Medulla oblongata (tissue), 1 donor: ENCODE results near the gene ZNF555.
"Not testable (repeated sequence)": the region's sequence is repeated elsewhere in the genome, so short reads cannot be mapped to it uniquely, and the experiment has no call there.

Source experiments
- DNase-seq: peaks from one replicate; pipeline ENCODE4 v3.0.0-alpha.2; 2015; ENCODE audit errors: extremely low spot score

Gene ZNF555

DNA sequence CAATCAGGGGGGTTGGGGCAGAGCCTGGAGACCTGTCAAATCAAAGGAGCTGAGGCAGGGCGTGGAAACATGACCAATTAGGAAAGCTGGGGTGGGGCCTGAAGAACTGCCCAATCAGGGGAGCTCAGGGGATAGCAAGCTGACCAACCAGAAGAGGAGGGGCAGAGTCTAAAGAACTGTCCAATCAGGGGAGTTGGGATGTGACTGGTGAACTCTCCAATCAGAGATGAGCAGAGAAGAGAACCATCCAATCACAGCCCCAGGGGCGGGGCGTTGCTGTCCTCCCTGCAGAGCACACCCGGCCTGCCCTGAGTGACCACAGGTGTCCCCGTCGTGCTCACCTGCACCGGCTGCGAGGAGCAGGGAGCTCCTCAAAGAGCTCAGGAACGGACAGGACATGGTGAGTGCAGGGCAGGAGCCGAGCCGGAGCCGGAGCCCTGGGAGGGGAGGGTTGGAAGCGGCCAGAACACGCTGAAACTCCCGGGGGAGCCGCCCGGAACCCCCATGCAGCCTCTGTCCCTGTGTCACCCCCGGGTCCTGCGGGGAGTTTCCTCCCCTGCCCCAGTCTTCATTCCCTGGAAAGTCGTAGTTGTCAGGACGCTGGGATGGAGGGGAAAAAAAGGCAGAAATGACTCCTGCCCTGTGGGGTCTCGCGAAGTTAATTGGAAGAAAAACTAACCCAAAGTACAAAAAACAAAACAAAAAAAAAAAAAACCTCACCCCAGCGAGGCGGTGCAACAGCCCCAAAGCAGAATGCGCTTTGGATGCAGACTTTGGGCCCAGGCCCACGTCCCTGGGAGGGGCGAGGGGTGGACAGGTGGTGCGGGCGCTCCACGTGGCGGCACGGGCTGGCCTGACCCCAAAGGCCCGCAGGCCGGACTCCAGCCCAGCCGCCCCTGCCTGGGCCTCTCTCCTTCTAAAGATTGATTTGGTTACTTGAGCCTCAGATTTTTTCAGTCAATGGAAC lies 26.0 kb downstream of the ZNF555 start, which contains the start of gene ZNF556:
TSS of gene ZNF556 (plus strand) at position 311 of the 967 bp plus-strand sequence. CDS start at position 398, 87 bp downstream.
- DNase-seq: peak; percentile 79

DNA sequence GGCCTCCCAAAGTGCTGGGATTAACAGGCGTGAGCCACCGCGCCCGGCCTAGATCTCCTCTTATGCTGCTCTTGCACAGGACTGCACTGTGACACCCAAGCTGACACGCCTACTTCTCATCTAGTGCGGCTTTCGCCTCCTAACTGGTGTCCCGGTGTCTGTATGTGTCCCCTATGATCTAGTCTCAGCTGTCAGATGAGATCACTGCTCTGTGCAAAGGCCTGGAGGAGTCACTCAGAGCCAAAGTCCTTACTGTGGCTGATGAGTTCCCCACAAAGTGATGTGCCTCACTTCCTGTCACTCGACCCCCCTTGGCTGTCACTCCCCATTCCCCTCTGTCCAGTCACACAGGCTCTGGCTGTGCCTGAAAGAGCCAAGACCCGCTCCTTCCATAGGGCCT lies 28.3 kb downstream of the ZNF555 start:
- DNase-seq: no peak

DNA sequence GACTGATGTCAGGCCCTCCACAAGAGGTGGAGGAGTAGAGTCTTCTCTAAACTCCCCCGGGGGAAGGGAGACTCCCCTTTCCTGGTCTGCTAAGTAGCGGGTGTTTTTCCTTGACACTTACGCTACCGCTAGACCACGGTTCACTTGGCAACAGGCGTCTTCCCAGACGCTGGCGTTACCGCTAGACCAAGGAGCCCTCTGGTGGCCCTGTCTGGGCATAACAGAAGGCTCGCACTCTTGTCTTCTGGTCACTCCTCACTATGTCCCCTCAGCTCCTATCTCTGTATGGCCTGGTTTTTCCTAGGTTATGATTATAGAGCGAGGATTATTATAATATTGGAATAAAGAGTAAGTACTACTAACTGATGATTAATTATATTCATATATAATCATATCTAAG lies 30.9 kb downstream of the ZNF555 start:
- DNase-seq: not testable (repeated sequence)

DNA sequence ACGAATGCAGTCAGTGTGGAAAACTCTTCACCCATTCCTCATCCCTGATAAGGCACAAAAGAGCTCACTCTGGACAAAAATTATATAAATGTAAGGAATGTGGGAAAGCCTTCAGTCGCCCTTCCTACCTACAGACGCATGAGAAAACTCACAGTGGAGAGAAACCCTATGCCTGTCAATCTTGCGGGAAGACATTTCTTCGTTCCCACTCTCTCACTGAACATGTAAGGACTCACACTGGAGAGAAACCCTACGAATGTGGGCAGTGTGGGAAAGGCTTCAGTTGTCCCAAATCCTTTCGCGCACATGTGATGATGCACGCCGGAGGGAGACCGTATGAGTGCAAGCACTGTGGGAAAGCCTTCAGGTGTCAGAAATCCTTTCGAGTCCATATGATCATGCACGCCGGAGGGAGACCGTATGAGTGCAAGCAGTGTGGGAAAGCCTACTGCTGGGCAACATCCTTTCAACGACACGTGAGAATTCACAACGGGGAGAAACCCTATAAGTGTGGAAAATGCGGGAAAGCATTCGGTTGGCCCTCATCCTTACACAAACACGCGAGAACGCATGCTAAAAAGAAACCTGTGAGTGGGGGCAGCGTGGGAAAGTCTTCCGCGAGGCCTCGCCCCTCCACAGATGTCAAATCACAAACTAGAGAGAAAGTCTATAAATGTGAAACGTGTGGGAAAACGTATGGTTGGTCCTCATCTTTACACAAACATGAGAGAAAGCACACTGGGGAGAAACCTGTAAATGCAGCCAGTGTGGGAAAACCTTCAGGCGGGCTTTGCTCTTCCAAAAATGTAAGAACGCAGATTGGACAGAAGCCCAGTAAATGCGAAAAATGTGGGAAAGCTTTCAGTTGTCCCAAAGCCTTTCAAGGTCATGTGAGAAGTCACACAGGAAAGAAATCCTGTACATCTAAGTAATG lies 36.4 kb downstream of the ZNF555 start:
- no peak for DNase-seq

DNA sequence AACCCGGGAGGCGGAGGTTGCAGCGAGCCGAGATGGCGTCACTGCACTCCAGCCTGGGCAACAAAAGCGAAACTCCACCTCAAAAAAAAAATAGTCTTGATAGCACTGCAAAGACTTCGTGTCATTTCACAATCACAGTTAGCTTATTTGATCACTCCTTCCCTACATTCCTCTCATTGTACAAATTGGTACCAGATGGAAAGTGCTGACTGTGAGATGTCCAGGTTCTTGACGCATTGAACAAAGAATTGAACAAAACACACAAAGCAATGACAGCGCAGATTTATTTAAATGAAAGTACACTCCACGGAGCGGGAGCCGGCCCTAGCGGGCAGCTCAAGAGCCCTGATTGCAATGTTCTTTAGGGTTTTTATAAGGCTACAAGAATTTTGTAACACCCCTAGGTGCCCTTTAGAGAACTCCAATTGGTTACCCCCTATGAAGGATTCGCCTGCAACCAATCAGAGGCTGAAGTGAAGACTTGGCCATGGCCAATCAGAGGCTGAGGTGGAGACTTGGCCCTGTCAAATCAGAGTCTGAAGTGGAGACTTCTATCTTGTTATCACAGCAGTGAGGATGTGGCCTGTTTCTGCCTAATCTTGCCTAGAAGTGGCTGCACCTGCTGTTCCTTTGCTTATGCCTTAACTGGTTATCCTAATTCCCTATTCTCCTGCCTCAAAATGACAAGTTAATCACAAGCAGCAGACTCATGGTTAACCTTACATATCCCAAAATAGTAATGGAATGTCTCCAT lies 42.6 kb downstream of the ZNF555 start:
- DNase-seq: no peak

DNA sequence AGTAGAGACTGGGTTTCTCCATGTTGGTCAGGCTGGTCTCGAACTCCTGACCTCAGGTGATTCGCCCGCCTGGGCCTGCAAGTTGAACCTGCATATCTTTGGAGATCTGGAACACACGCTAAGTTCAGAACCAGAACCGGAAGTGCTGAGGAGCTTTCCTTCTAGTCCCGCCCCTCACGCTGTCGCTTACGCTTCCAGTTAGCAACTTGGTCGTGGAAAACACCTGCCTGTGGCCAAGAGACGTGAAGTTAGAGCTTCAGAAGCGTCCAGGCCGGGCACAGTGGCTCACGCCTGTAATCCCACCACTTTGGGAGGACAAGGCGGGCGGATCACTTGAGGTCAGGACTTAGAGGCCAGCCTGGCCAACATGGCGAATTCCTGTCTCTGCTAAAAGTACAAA lies 44.5 kb downstream of the ZNF555 start:
- DNase-seq: no peak

DNA sequence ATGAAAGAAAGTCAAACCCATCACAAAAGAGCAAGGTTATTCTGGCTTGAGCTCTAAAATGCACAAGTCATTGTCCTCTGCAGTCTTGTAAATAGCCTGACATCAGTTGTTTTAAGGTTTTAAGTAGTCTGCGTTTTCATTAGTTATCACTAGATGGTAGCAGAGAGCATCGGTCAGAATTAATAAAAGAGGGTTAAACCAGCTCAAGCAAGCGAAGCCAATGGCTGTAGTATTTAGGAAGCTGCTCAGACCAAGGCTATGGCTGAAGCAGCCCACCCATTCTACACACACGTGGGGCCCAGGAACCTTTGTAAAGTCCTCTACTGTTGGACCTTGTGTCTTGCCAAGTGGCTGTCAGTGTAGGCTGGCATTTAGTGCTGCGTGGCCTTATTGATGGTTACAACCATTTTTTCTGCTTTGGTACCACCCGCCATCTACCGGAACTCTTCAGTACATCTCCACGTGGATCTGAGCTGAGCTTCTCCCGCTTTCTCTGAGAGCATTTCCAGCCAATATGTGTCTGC lies 46.2 kb downstream of the ZNF555 start:
- peak; percentile 89 for DNase-seq

DNA sequence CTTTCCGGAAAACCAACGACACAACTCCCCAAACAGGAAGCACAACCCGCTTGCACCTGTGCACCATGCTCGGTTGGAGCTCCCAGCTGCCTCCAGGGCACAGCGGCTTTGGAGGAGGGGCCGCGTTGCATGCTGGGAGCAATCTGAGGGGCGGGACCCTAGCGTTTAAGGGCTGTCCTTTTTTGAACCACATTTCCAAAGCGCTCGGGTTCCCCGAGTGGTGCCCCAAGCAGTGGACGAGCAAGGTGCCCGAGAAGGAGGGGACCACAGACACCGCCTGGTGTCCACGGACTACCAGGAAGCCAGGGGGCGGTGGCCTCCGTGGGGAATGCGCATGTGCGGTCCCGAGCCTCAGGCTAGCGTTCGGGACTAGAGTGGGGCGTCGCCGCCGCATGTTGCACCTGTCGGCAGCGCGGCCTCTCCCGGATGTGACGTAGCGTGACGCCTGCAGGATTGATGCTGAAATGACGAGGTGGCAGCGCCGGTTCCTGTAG lies 47.5 kb downstream of the ZNF555 start:
- no peak for DNase-seq

DNA sequence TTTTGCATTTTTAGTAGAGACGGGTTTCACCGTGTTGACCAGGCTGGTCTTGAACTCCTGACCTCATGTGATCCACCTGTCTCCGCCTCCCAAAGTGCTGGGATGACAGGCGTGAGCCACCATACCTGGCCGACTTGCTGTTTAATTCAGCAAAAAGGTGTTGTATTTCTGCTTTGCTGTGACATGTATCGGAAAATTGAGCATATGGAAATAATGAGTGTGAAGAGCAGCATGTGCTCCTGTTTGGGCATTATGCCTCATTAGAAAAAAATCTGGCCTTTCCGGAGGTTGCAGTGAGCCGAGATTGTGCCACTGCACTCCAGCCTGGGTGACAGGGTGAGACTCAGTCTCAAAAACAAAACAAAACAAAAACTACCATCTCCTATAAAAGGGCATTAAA lies 49.3 kb downstream of the ZNF555 start:
- DNase-seq: not testable (repeated sequence)

DNA sequence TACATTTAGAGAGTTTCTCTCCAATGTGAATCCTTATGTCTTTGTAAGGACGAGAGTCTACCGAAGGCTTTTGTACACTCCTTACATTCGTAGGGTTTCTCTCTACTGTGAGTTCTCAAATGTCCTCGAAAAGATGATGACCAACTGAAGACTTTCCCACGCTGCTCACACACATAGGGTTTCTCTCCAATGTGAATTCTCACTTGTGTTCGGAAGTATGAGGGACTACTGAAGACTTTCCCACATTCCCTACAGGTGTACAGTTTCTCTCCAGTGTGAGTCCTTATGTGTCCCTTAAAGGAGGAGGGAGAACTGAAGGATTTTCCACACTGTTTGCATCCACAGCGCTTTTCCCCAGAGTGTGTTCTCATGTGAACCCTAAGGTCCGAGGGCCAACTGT lies 55.4 kb downstream of the ZNF555 start:
- DNase-seq: no peak

DNA sequence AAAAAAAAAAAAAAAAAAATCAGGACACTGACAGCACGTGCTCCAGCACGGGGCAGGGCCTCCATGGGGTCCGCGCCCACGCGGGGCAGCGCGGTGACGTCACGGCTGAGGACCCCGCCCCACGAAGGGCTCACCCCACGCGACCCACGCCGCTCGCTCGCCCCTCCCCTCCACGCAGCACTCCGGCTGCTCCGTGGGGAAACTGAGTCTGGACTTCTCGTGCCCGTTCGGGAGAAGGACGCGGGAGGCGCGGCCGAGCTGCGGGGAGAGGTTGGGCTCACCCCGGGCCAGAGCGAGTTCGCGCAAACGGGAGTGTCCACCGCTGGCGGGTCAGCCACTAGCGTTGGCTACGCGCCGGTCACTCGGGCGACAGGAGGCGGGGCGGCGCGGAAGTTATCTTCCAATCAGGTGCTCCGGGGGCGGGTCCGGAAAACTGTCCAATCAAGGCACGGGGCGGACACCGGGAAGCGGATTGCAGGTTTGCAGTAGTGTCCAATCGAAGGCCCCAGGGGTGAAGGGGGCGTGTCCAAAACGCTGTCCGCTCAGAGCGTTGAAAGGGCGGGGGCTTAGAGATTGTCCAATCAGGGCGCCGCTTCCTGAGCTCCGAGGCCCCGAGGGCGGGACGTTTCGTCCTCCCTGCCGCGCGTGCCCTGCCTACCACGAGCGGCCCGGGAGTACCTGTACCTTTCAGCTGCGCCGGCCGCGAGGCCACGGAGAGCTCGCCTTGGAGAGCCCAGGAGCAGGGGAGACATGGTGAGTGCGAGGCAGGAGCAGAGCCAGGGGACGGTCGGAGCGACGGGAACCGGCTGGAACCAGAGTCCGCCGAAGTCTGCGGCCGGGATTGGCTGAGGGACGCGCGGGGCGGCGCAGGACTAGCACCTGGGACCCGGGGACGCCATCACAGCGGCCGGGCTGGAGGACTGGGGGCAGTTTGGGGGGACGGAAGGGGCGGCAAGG lies 59.3 kb downstream of the ZNF555 start, which contains the start of gene ZNF57:
TSS of gene ZNF57 (plus strand) at position 633 of the 957 bp plus-strand sequence. CDS start at position 751, 118 bp downstream.
- peak; percentile 99 for DNase-seq

DNA sequence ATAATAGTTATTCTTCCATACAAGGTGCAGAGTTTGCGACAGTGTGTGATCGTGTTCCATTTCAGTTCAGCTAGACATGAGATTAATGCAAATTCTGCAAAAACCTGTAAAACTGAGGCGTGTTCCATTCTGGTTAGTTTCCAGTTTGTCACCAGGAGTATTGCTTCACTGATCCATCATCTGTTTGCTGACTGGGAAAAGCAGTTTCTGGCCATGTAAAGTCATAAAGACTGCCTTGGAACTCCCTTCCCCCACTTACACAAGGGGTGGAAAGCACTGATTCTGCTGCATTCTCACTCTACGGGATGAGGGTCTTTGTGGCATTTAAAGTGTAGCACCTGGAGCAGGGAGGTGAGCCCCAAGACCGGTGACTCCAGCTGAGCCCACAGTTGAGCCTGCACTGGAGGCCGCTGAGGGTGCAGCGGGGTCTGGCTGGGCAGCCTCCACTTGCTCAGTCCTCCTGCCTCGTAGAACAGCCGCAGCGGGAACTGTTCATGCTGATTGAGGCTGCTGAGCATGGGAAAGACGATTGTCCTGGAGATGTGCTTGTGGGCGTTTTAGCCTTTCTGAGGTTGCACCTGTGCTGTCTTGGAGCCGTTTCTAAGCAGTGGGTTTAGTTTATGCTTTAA lies 61.4 kb downstream of the ZNF555 start:
- DNase-seq: no peak

DNA sequence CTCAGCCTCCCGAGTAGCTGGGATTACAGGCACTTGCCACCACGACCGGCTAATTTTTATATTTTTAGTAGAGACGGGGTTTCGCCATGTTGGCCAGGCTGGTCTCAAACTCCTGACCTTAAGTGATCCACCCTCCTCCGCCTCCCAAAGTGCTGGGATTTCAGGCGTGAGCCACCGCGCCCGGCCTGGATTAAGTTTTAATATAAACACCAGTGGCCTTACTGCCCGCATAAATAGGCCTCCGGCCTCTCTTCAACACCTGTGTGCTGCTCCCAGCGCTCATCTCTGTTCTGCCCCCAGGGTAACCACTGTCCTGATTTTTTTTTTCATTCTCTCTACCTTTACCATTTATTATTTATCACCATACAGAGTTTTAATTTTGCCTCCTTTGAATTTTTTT lies 62.1 kb downstream of the ZNF555 start:
- not testable (repeated sequence) for DNase-seq

DNA sequence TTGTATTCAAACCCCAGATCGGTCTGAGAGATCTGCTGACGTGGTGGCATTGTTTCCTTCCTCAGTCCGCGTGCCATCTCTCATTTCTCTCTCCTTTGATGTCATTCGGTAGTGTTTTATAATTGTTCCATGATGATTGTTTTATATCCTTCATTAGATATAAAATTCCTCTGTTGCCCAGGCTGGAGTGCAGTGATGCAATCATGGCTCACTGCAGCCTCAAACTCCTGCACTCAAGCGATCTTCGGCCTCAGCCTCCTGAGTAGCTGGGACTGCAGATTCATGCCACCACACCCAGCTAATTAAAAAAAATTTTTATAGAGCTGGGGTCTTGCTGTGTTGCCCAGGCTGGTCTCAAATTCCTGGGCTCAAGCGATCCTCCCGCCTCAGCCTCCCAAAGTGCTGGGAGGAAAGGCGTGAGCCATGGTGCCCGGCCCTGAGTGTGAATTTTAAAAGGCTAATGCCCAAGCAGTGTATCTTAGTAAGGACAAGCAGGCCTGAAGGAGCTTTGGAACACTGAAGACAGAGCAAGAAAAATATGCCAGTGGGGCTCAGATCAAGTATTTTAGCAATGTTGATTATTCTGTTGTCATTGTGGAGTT lies 64.7 kb downstream of the ZNF555 start:
- DNase-seq: no peak

DNA sequence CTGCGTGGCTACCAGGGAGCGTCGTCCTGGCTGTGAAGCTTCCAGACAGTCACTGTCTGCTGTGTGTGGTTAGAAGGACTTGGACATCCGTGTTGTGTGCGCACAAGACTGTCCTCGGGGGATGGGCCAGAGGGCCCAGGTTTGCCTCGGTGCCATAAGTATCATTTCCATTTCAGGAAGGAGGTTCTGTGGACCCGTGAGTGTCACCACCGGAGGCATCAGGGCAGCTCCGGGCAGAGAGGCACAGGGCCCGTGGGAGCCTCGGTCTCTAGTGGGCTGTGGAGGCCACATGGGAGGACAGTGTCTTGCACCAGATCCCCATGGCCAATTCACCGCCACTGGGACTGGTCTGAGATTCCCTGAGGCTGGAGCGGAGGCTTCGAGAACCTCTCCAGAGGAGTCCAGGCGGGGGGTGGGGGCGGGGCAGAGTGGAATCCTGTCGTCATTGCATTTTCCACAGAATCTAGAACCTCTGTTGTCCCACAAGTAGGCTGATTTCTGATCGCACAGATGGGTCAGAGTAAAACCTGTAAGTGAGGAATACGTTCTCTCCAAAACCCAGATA lies 65.4 kb downstream of the ZNF555 start:
- no peak for DNase-seq
